Measurements from ENCODE around the gene USP44. TPM values are rescaled to one million over a fixed set of nuclear protein-coding genes. Genes with fewer than 3 reads are reported as not detected.

USP44 gene
- total RNA-seq, 1 experiment from 2014 or later = 0.17 TPM

- no peak for DNase-seq (ENCODE audit: low read depth, low spot score)
- no peaks in the 10 kb centered on the region for H3K9me2 ChIP-seq (ENCODE audit: insufficient read depth)
- H4K20me1 ChIP-seq (ENCODE audit: insufficient read depth) = peaks cover under 1% of the 10 kb centered on the region; the same call in 1 of the 2 replicates
- TF ChIP-seq CEBPB (IDR thresholded peaks at IDR 0.05; ENCODE audit: low read depth) = no peak
- no peak for TF ChIP-seq FOSL1 (IDR thresholded peaks at IDR 0.05; ENCODE audit: low read depth)
- TF ChIP-seq EGR1 (IDR thresholded peaks at IDR 0.05; ENCODE audit: low read depth) = no peak
- no peak for TF ChIP-seq ZBTB33 (IDR thresholded peaks at IDR 0.05; ENCODE audit: extremely low read depth, insufficient replicate concordance, low read length)
- TF ChIP-seq ZNF274 (IDR thresholded peaks at IDR 0.05; ENCODE audit: low read depth, low read length) = no peak
- no peak for TF ChIP-seq ELF1 (IDR thresholded peaks at IDR 0.05; ENCODE audit: borderline replicate concordance, low read depth)
- no peak for TF ChIP-seq CBX3 (IDR thresholded peaks at IDR 0.05; ENCODE audit: low read depth)
- TF ChIP-seq RAD21 (IDR thresholded peaks at IDR 0.05; ENCODE audit: low read depth) = no peak
- no peak for TF ChIP-seq SIN3A (IDR thresholded peaks at IDR 0.05; ENCODE audit: low read depth)
- TF ChIP-seq SP1 (IDR thresholded peaks at IDR 0.05; ENCODE audit: low read depth) = no peak
- TF ChIP-seq ZFX (IDR thresholded peaks at IDR 0.05) = no peak
- TF ChIP-seq TCF7L2 (IDR thresholded peaks at IDR 0.05; ENCODE audit: borderline replicate concordance, extremely low read depth, insufficient read depth, insufficient read length) = no peak
- H3K9ac ChIP-seq (ENCODE audit: low read length) = no peak overlapping the region
- CTCF ChIA-PET = no interaction called here
- H3K27me3 ChIP-seq (ENCODE audit: insufficient read depth, low read length) = no peaks in the 10 kb centered on the region
- H3K36me3 ChIP-seq (ENCODE audit: control insufficient read depth in 1 of 2, insufficient read depth in 2 of 2, low read length in 2 of 2) = peaks cover 35 to 63% of the 10 kb centered on the region in 2 experiments
- H3K4me2 ChIP-seq (ENCODE audit: low read length) = no peak overlapping the region
- ATAC-seq = no peak
- H3K27ac ChIP-seq (ENCODE audit: low read depth, low read length) = no peak overlapping the region
- no peaks in the 10 kb centered on the region for H3K4me1 ChIP-seq (ENCODE audit: control insufficient read depth in 1 of 2, insufficient read depth in 2 of 2, low read length in 2 of 2)
- RAD21 ChIA-PET (ENCODE audit: low non-redundant PET in 1 of 2, low total read pairs in 2 of 2, uncharacterized antibody in 2 of 2, unreplicated experiment in 2 of 2) = no interaction called here
- H3K79me2 ChIP-seq (ENCODE audit: insufficient read depth, low read length) = peaks cover 79% of the 10 kb centered on the region
- intact Hi-C loops (cut with micrococcal nuclease) = no loop called here
- BruUV-seq (replicated peaks) = no TSS peak
- no peak overlapping the region for H2AFZ ChIP-seq (ENCODE audit: low read depth, low read length, poor library complexity, severe bottlenecking)
- H3K4me3 ChIP-seq (replicated peaks in 1 of 2; ENCODE audit: low read depth in 1 of 2, low read length in 2 of 2) = no peak overlapping the region
- POLR2A ChIA-PET = no interaction called here
- no peaks in the 10 kb centered on the region for H3K9me3 ChIP-seq (ENCODE audit: control insufficient read depth in 1 of 2, insufficient read depth in 1 of 2, low read depth in 1 of 2, low read length in 2 of 2)
These were observed 56.4 kb downstream of the USP44 start for GRCh38 chr12:95494888-95495287.
